GM18519 (cell line): ENCODE results near the gene TAS1R1.

Source experiments
- ATAC-seq: cut with Tn5 transposase; IDR thresholded peaks from one replicate; pipeline ENCODE4 v1.9.1; 2021; ENCODE audit warnings: mild to moderate bottlenecking, moderate library complexity; ENCODE audit not compliant: unreplicated experiment, low FRiP score

Gene TAS1R1

DNA sequence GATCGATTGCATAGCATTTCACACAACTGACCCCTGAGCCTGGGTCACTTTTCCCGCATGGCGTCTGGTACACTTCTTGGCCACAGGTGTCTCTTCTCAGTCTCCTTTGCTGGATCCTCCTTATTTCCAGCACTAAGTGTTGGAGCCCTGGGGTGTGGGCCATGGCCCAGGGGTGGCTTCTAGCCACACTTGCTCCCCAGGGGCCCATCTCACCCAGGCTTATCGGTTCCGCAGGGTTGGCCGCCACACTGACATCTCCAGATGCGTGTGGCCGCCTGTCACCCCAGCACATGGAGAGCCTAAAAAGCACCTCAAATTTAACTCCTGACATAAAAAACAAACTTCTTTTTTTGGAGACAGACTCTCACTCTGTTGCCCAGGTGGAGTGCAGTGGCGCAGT lies 71.9 kb downstream of the TAS1R1 start:
- no peak for ATAC-seq

DNA sequence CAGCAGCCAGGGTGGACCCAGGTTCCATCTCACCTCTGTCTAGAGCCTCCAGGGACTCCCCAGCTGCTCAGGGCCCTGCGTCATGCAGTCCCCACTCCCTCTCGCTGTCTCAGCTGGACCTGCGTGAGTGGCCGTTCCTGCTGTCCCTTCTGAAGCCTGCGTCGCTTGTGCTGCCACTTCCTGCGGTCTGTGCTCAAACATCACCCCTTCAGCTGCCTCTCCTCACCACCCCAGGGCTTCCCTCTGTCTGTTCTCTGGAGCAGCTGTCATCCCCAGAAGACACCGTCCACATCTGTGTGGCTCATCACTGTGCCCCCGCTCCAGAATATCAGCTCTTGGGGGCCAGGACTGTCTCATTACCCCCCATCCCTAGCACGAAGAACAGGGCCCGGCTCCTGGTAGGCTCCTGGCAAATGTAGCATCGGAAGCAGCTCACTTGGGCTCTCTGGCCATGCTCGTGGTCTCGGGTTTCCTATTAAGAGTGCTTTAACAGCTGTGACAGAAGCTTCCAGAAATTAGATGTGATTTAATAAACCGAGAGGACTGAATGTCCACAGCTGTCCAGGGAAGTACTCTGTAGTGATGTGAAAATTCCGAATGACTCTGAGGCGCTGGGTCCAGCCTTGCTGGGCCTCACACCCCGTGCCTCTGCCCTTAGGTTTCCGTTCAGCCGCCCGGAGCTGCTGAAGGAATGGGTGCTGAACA lies 72.9 kb downstream of the TAS1R1 start:
- ATAC-seq, result no peak

DNA sequence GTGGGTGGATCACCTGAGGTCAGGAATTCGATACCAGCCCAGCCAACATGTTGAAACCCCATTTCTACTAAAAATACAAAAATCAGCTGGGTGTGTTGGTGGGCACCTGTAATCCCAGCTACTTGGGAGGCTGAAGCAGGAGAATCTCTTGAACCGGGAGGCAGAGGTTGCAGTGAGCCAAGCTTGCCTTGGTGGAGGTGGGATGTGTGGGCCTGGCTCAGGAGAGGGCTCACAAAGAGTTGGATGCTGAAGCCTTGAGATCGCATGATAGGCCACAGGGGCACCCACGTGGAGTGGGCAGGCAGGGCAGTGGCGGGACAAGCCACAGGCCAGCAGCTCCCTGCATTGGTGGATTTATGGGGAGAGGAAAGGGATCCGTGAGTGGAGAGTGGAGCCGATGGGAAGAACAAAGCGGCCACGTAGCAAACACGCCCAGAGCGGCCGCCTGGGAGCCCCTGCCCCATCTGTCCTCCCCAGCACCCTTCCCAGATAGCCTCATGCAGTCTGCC lies 73.9 kb downstream of the TAS1R1 start:
- ATAC-seq, result no peak
